AG04450 (cell line): Measurements from ENCODE around the gene LRRC8C. TPM values are rescaled to one million over a fixed set of nuclear protein-coding genes. Genes with fewer than 3 reads are reported as not detected.

ENCODE experiments used
- CTCF ChIA-PET: fragments of 300-600, 350-600 bp; formaldehyde crosslinking; extraction: SDS; loops from one replicate; lab custom pipeline; 2022; ENCODE audit warnings: antibody characterized with exemption, inconsistent platforms; lab: Charles Lee
- POLR2A ChIA-PET: fragments of 350-600 bp; formaldehyde crosslinking; extraction: SDS; loops from one replicate; lab custom pipeline; 2021; ENCODE audit warnings: antibody characterized with exemption, inconsistent platforms; lab: Yijun Ruan, JAX
- DNase-seq: peaks from one replicate; pipeline ENCODE4 v3.0.0-alpha.2; 2011; ENCODE audit warnings: low read depth, low spot score
- H3K27ac ChIP-seq: one replicate; pipeline ENCODE4 v1.5.1; 2012; ENCODE audit warnings: low read depth, low read length, control low read depth
- H3K27me3 ChIP-seq: one replicate; pipeline ENCODE4 v1.6.0; 2012; ENCODE audit warnings: low read length; ENCODE audit not compliant: control insufficient read depth, insufficient read depth
- H3K4me3 ChIP-seq: 2 replicates; pipeline ENCODE4 v1.5.1; 2011; ENCODE audit warnings: mild to moderate bottlenecking, low read depth, low read length, control low read depth
- H3K9me3 ChIP-seq: 2 replicates; pipeline ENCODE4 v1.5.1; 2012; ENCODE audit warnings: low read length; ENCODE audit not compliant: control insufficient read depth, insufficient read depth
- CTCF ChIP-seq: IDR thresholded peaks from 2 replicates; pipeline ENCODE4 v1.5.1; 2011; ENCODE audit warnings: low read depth, low read length, control low read depth, inconsistent platforms
- polyA plus RNA-seq: library from polyadenylated mRNA; depleted of rRNA; stranded (reverse); fragments of >200 nt; gene quantifications from 2 replicates; pipeline ENCODE4 v1.2.3, GENCODE V29; 2011

The LRRC8C gene
- polyA plus RNA-seq, 1 experiment: 19.4 TPM

GRCh38 chr1:89630048-89630447 is 2.9 kb upstream of the LRRC8C start:
- Histone ChIP-seq H3K4me3 (no peak overlapping the region), H3K27me3 (no peaks in the 10 kb centered on the region), H3K9me3 (peaks cover 4% of the 10 kb centered on the region; the same call in 1 of the 2 replicates), H3K27ac (no peak overlapping the region)
- no peak for TF ChIP-seq CTCF
- no peak for DNase-seq
- ChIA-PET CTCF (interaction anchor here (0.9 to 13.7 kb wide), 2 partner anchors 131 to 148 kb away, joined by 3 to 207 read pairs; no protein-coding TSS in a partner anchor), POLR2A (no interaction called here)

GRCh38 chr1:89631816-89632656 is 884 bp upstream of the LRRC8C start:
- Histone ChIP-seq H3K9me3 (peaks cover 4% of the 10 kb centered on the region; the same call in 1 of the 2 replicates), H3K27ac (peak overlapping the region; percentile 57), H3K27me3 (no peaks in the 10 kb centered on the region), H3K4me3 (peak overlapping the region; percentile 76)
- DNase-seq: no peak
- ChIA-PET POLR2A (interaction anchor here (0.5 to 1.4 kb wide), 2 partner anchors 131 to 154 kb away, joined by 4 to 9 read pairs; no protein-coding TSS in a partner anchor), CTCF (interaction anchor here (0.5 to 13.7 kb wide), 5 partner anchors 62 to 360 kb away, joined by 3 to 207 read pairs (median 3); no protein-coding TSS in a partner anchor)
- TF ChIP-seq CTCF: no peak

GRCh38 chr1:89633248-89633799 is 404 bp downstream of the LRRC8C start:
- no peak for TF ChIP-seq CTCF
- Histone ChIP-seq H3K27ac (peak overlapping the region; percentile 59), H3K4me3 (peak overlapping the region; percentile 88), H3K9me3 (peaks cover 4% of the 10 kb centered on the region; the same call in 1 of the 2 replicates), H3K27me3 (no peaks in the 10 kb centered on the region)
- ChIA-PET CTCF (interaction anchor here (0.8 to 13.7 kb wide), 4 partner anchors 14 to 358 kb away, joined by 3 to 207 read pairs (median 3); no protein-coding TSS in a partner anchor), POLR2A (interaction anchor here (1.4 kb wide), 1 partner anchor 130 kb away, joined by 9 read pairs; no protein-coding TSS in a partner anchor)
- DNase-seq: no peak

- Histone ChIP-seq H3K27me3 (no peaks in the 10 kb centered on the region), H3K27ac (peak overlapping the region; percentile 59), H3K9me3 (peaks cover 4% of the 10 kb centered on the region; the same call in 1 of the 2 replicates), H3K4me3 (peak overlapping the region; percentile 88)
- TF ChIP-seq CTCF: no peak
- POLR2A ChIA-PET: interaction anchor here (1.1 kb wide), 1 partner anchor 129 kb away, joined by 4 read pairs; no protein-coding TSS in a partner anchor
- CTCF ChIA-PET: interaction anchor here (0.9 to 13.7 kb wide), 2 partner anchors 11 to 127 kb away, joined by 6 to 207 read pairs; no protein-coding TSS in a partner anchor
- DNase-seq: no peak
Measured at GRCh38 chr1:89633800-89634625, 1.1 kb downstream of the LRRC8C start.
